Ovary (tissue), 3 donors: Measurements from ENCODE around the gene IFI27L1.

Source experiments
- CTCF ChIP-seq, 3 donors: fragments of 450-650 bp in 2 of 3; fragments of 200-600 bp in 1 of 3; IDR thresholded peaks; one replicate each; pipeline versions ENCODE4 v1.5.1 to v1.8.0; 2016 to 2022; ENCODE audit warnings: antibody characterized with exemption in 3 of 3, mild to moderate bottlenecking in 1 of 3
- EP300 ChIP-seq: sonication (generic); formaldehyde crosslinking; IDR thresholded peaks from one replicate; pipeline ENCODE4 v1.6.1; 2017; ENCODE audit warnings: antibody characterized with exemption
- POLR2A ChIP-seq: fragments of 450-650 bp; IDR thresholded peaks from one replicate; pipeline ENCODE4 v1.6.1; 2017; ENCODE audit warnings: antibody characterized with exemption, mild to moderate bottlenecking, moderate library complexity
- donor health status: DM: no; HTN: no; CAD: no.

- TF ChIP-seq CTCF (IDR thresholded peaks at IDR 0.05) = no peak
- TF ChIP-seq POLR2A = no peak
- TF ChIP-seq EP300 = no peak
These were observed 48.8 kb downstream of the IFI27L1 start for GRCh38 chr14:94129758-94130414.
